HK-2 (cell line): ENCODE measurements around the gene ABCA13.

Experiments
- DNase-seq: peaks from one replicate; pipeline ENCODE4 v3.0.0-alpha.2; 2018; ENCODE audit not compliant: unreplicated experiment

The ABCA13 gene

DNA sequence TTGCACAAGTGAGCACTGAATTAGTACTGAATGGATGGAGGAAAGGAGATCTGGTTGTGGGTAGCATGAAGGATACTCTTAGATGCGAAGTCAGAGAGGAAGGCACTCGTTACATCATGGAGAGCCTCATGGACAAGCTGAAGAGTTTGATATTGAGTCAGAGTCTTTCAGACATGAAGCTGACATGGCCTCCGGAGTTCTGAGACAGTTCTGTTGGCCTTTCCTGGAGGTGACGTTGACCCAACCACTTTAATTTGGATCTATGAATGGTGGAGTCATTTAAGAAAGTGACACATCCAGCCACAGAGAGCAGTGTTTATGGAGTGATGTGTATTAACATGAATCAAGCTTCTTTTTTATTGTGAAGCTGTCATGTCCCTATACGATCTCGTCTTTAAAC, 466.8 kb downstream of the ABCA13 start:
- no peak for DNase-seq

DNA sequence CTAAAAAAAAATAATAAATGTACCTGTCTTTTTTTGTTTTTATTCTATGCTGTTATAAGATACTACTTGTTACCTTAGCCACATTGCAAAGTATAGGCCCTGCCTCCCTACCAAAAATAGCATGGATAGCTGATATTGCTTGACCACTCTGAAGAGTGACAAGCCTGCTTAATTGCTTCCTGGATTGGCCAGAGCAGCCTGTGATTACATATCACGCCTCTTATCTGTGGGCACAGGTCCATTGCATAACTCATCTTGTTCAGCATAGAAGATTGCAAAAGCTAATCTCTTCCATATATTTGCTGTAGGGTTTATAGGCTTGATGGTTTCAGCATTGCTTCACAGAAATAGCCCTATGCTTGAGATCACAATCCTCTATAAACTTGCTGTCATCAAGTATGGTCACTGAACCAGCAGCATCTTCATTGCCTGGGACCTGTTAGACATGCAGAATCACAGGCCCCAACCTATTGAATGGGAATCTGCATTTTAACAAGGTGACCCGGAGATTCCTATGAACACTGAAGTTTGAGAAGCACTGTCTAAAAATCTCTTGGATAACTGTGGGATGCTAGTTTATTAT, 472.3 kb downstream of the ABCA13 start:
- no peak for DNase-seq

DNA sequence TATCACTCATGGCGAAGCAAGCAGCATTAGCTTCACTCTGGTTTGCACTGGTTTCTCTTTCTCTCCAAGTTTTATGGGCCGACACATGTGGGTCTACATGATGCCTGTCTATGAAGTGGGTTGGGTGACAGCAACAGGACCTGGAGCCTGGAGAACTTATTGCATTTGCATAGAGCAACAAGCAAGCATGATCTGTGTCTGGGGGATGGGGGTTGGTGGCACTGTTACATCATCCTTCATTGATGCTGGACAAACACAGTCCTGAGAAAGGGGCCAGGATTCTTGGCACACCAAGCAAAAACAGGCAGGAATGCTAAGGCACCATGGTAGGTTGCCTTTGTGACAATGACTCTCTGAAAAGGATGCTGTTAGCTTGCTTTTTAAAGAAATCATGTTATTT, 486.9 kb downstream of the ABCA13 start:
- DNase-seq, result no peak

DNA sequence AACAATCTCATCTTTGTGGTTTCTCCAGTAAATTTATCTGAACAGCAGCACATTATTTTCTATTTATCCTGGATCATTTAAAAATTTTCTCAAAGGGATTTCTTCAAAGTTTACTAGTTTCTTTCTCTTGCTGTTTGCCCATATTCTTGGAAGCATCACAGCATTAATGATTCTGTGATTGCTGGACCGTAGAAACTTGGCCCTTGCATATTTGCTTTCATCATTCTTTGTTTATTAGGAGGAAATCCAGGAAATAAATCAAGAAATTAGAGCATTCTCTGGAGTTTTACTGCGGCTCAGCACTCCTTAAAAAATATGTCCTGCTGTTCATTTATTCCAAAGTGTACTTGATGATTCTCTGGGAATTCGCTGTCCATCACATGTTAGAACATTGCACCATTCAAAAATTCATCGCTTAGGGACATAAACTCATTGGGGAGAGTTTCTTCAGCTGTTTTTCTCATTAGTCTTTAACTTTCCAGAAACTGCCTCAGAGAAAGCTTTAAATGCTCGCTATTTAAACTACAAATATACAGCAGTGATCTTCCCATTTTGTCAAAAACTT, 489.1 kb downstream of the ABCA13 start:
- no peak for DNase-seq

DNA sequence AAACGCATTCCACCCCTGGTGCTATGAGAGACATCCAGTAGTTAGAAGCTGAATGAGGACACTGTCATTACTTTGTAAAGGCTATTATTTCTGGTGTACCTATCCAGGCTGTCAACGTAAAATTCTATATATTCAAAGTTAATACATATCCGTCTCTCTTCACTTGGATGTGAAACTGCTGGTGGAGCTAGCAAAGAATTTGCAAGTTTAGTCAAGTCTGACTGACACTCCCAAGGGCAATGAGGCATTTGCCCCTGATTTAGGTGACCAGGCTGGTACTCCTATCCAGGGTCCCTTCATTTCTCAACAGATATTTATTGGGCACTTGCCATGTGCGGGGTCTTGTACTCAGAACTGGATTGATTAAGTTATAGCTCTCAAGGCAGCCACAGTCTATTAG, 493.0 kb downstream of the ABCA13 start:
- DNase-seq, result no peak

GRCh38 chr7:48665353-48666135, 494.3 kb downstream of the ABCA13 start:
- no peak for DNase-seq

DNA sequence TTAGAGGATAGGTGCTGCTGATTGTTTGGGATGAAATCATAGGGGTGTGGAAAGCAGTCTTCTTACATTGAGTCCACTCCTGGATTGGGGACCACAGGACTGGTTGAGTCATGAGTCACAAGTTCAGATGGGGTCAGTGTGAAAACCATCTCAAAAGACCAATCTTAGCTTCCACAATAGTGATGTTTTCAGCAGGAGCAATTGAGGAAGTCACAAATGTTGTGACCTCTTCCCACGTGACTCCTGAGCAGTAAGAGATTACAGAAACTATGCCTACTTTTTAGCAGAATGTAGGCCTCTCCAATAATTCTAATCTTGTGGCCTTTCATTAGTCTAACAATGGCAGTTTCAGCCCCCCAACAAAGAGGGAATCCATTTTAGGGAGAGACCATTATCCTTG, 496.1 kb downstream of the ABCA13 start:
- no peak for DNase-seq

GRCh38 chr7:48671656-48672055, 500.4 kb downstream of the ABCA13 start:
- DNase-seq, result no peak

DNA sequence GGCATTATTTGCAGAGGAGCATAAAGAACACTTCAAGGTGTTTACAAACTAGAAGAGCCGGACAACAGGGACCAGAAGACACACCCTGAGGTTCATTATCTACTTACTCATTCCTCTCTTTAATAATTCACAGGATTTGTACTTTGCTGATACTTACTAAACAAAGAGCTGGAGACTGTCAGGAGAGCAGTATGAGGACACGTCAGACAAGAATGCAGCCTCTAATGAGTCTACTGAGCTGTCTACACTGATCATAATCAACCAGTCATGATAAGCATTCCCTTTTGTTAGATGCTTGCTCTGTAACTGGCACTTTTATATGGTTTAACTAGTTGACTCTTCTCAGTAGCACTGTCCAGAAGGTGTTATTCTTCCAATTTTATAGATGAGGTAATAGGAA, 509.7 kb downstream of the ABCA13 start:
- DNase-seq, result no peak

- no peak for DNase-seq
Observed at GRCh38 chr7:48691788-48692187, 520.5 kb downstream of the ABCA13 start.
